ENCODE results near the gene EML3. TPM values are rescaled to one million over a fixed set of nuclear protein-coding genes. Genes with fewer than 3 reads are reported as not detected.

Gene EML3
- polyA plus RNA-seq, 2 of the 4 experiments (the other 2 are of a cell fraction): 15.2 to 27.2 TPM

- ChIA-PET CTCF (interaction anchor here (0.7 to 1.6 kb wide), 5 partner anchors 11 to 266 kb away, joined by 3 to 6 read pairs (median 3); partner anchors contain the start of gene EML3), POLR2A (interaction anchor here (0.7 to 2.0 kb wide), 6 partner anchors 10 to 82 kb away, joined by 3 to 35 read pairs (median 12); partner anchors contain the start of genes B3GAT3, C11orf98, CSKMT and HNRNPUL2)
- WGBS (ENCODE audit: missing lambda C conversion rate): 28% methylated on average over 11 of the region's 11 CpGs
- DNase-seq (ENCODE audit: low read depth in 1 of 2, low spot score in 1 of 2) (no peak), FAIRE-seq (no peak), ATAC-seq (peak in 1 of 2 experiments; percentile 2; a peak in 3 of 6 replicates)
- H3K4me3 ChIP-seq: peak overlapping the region; percentile 79
- TF ChIP-seq HOXA7 (CRISPR knock-in tag; IDR thresholded peaks at IDR 0.05): no peak
- TF ChIP-seq FOXS1 (CRISPR knock-in tag; IDR thresholded peaks at IDR 0.05): no peak
- TF ChIP-seq MYC (IDR thresholded peaks at IDR 0.05; ENCODE audit: borderline replicate concordance, low read length): no peak
- TF ChIP-seq, protein P1, sequence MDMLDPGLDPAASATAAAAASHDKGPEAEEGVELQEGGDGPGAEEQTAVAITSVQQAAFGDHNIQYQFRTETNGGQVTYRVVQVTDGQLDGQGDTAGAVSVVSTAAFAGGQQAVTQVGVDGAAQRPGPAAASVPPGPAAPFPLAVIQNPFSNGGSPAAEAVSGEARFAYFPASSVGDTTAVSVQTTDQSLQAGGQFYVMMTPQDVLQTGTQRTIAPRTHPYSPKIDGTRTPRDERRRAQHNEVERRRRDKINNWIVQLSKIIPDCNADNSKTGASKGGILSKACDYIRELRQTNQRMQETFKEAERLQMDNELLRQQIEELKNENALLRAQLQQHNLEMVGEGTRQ (IDR thresholded peaks at IDR 0.05): no peak
- TF ChIP-seq HES2 (IDR thresholded peaks at IDR 0.05): no peak
- no peak for TF ChIP-seq HEYL (CRISPR knock-in tag; IDR thresholded peaks at IDR 0.05)
- TF ChIP-seq EHMT2 (IDR thresholded peaks at IDR 0.05; ENCODE audit: low read depth): no peak
- TF ChIP-seq MAX (IDR thresholded peaks at IDR 0.05): no peak
- no peak for TF ChIP-seq HDAC2 (IDR thresholded peaks at IDR 0.05)
- no peak for TF ChIP-seq ZSCAN20 (CRISPR knock-in tag; IDR thresholded peaks at IDR 0.05)
- TF ChIP-seq POLR2A (IDR thresholded peaks at IDR 0.05; ENCODE audit: low read length): no peak
- TF ChIP-seq, protein P2, sequence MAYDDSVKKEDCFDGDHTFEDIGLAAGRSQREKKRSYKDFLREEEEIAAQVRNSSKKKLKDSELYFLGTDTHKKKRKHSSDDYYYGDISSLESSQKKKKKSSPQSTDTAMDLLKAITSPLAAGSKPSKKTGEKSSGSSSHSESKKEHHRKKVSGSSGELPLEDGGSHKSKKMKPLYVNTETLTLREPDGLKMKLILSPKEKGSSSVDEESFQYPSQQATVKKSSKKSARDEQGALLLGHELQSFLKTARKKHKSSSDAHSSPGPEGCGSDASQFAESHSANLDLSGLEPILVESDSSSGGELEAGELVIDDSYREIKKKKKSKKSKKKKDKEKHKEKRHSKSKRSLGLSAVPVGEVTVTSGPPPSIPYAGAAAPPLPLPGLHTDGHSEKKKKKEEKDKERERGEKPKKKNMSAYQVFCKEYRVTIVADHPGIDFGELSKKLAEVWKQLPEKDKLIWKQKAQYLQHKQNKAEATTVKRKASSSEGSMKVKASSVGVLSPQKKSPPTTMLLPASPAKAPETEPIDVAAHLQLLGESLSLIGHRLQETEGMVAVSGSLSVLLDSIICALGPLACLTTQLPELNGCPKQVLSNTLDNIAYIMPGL (CRISPR knock-in tag; IDR thresholded peaks at IDR 0.05; ENCODE audit: borderline replicate concordance): no peak
- no peak for TF ChIP-seq REST (IDR thresholded peaks at IDR 0.05)
- TF ChIP-seq CBX2 (IDR thresholded peaks at IDR 0.05; ENCODE audit: borderline replicate concordance, low read depth): no peak
- TF ChIP-seq TFCP2L1 (CRISPR knock-in tag; IDR thresholded peaks at IDR 0.05): no peak
- no peak for TF ChIP-seq RCOR1 (IDR thresholded peaks at IDR 0.05; ENCODE audit: low read depth, low read length)
- no peak for TF ChIP-seq NPAS2 (CRISPR knock-in tag; IDR thresholded peaks at IDR 0.05; ENCODE audit: borderline replicate concordance)
- H3K4me1 ChIP-seq: peaks cover 15% of the 10 kb centered on the region
- peak overlapping the region; percentile 96 for H3K4me2 ChIP-seq
- H3K27ac ChIP-seq: peak overlapping the region; percentile 94 to 97
- no peaks in the 10 kb centered on the region for H3K9me3 ChIP-seq
Observed at GRCh38 chr11:62645671-62645945, 33.0 kb upstream of the EML3 start.

DNA sequence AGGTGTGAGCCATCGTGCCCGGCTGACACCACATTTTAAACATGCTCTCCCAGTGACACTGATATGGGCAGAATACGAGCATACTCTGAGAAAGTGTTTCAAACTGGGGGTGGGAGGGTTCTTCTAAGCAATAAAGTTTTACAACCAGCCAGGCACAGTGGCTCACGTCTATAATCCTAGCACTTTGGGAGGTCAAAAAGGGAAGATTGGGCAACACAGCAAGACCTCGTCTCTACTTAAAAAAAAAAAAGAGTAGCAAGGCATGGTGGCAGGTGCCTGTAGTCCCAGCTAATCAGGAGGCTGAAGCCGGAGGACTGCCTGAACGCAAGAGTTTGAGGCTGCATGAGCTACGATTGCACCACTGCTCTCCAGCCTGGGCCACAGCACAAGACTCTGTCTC is 31.6 kb upstream of the EML3 start:
- no peak for FAIRE-seq
- CTCF ChIA-PET: interaction anchor here (0.6 to 0.7 kb wide), 2 partner anchors 22 to 101 kb away, joined by 3 read pairs; partner anchors contain the start of gene B3GAT3
- no peak for DNase-seq (ENCODE audit: low read depth in 1 of 2, low spot score in 1 of 2)
- Histone ChIP-seq H3K27ac (no peak overlapping the region), H3K4me1 (peaks cover 15% of the 10 kb centered on the region), H3K4me3 (no peak overlapping the region), H3K4me2 (peak overlapping the region; percentile 96; the same call in 1 of the 3 replicates), H3K9me3 (no peaks in the 10 kb centered on the region)
- WGBS (ENCODE audit: missing lambda C conversion rate): 92% methylated on average over 8 of the region's 8 CpGs
- TF ChIP-seq REST (IDR thresholded peaks at IDR 0.05) (no peak), FOXS1 (CRISPR knock-in tag; IDR thresholded peaks at IDR 0.05) (no peak), CHD2 (IDR thresholded peaks at IDR 0.05; ENCODE audit: low read length, partially characterized antibody) (no peak)
- POLR2A ChIA-PET: interaction anchor here (1.1 to 1.5 kb wide), 2 partner anchors 9 to 23 kb away, joined by 4 to 5 read pairs; partner anchors contain the start of genes B3GAT3 and INTS5
- no peak for ATAC-seq

Data from A549 (cell line).